Neural progenitor cell (in vitro differentiated cells): ENCODE data around the gene ATRN. TPM values are rescaled to one million over a fixed set of nuclear protein-coding genes. Genes with fewer than 3 reads are reported as not detected.
A peak's percentile ranks its signal among the peaks of the same experiment; 100 is the strongest.

ENCODE experiments used
- DNase-seq: peaks from one replicate; pipeline ENCODE4 v3.0.0-alpha.2; 2016; ENCODE audit warnings: low spot score
- H2AFZ ChIP-seq: fragments of 200-600 bp; sonication (generic); replicated peaks from 2 replicates; pipeline ENCODE4 v1.6.1; 2016; ENCODE audit warnings: antibody characterized with exemption
- H3F3A ChIP-seq: fragments of 200-600 bp; sonication (generic); 2 replicates; pipeline ENCODE4 v1.6.1; 2016; ENCODE audit warnings: antibody characterized with exemption, low read depth
- H3K27ac ChIP-seq: fragments of 200-600 bp; sonication (generic); 2 replicates; pipeline ENCODE4 v1.5.1; 2016; ENCODE audit warnings: mild to moderate bottlenecking
- H3K27me3 ChIP-seq: fragments of 200-600 bp; sonication (generic); 2 replicates; pipeline ENCODE4 v1.6.1; 2016; ENCODE audit warnings: mild to moderate bottlenecking, moderate library complexity
- H3K36me3 ChIP-seq: fragments of 200-600 bp; sonication (generic); 2 replicates; pipeline ENCODE4 v1.5.1; 2016
- H3K4me1 ChIP-seq: fragments of 200-600 bp; sonication (generic); 2 replicates; pipeline ENCODE4 v1.6.1; 2016; ENCODE audit warnings: mixed run types
- H3K4me2 ChIP-seq: fragments of 200-600 bp; sonication (generic); 2 replicates; pipeline ENCODE4 v1.6.1; 2016
- H3K4me3 ChIP-seq: fragments of 200-600 bp; sonication (generic); 2 replicates; pipeline ENCODE4 v1.5.1; 2016
- H3K79me2 ChIP-seq: fragments of 200-600 bp; sonication (generic); 2 replicates; pipeline ENCODE4 v1.6.1; 2016; ENCODE audit warnings: low read depth
- H3K9ac ChIP-seq: fragments of 200-600 bp; sonication (generic); 2 replicates; pipeline ENCODE4 v1.6.1; 2016
- H3K9me3 ChIP-seq: fragments of 200-600 bp; sonication (generic); 2 replicates; pipeline ENCODE4 v1.5.1; 2016; ENCODE audit warnings: low read depth
- H4K20me1 ChIP-seq: fragments of 200-600 bp; sonication (generic); 2 replicates; pipeline ENCODE4 v1.6.1; 2016; ENCODE audit warnings: low read depth
- H3K27ac Mint-ChIP-seq: 3 replicates; pipeline ENCODE4 v1.8.0; 2021; ENCODE audit warnings: mixed read lengths
- H3K27me3 Mint-ChIP-seq: 2 replicates; pipeline ENCODE4 v1.8.0; 2022; ENCODE audit warnings: low read depth, mild to moderate bottlenecking, inconsistent platforms, moderate library complexity, mixed read lengths; ENCODE audit not compliant: insufficient read depth
- H3K36me3 Mint-ChIP-seq: 3 replicates; pipeline ENCODE4 v1.8.0; 2021; ENCODE audit warnings: mixed read lengths
- H3K4me1 Mint-ChIP-seq: 3 replicates; pipeline ENCODE4 v1.8.0; 2021; ENCODE audit warnings: mixed read lengths
- H3K4me3 Mint-ChIP-seq: 3 replicates; pipeline ENCODE4 v1.8.0; 2021; ENCODE audit warnings: mild to moderate bottlenecking, moderate library complexity, mixed read lengths
- H3K9me3 Mint-ChIP-seq: 3 replicates; pipeline ENCODE4 v1.8.0; 2020; ENCODE audit warnings: mixed read lengths
- CTCF ChIP-seq: fragments of 200-600 bp; sonication (generic); IDR thresholded peaks from 2 replicates; pipeline ENCODE4 v1.5.1; 2017; ENCODE audit warnings: antibody characterized with exemption, mild to moderate bottlenecking
- EZH2 ChIP-seq: fragments of 200-600 bp; sonication (generic); IDR thresholded peaks from 2 replicates; pipeline ENCODE4 v1.6.1; 2017; ENCODE audit warnings: antibody characterized with exemption, mild to moderate bottlenecking, moderate library complexity
- EZH2phosphoT487 ChIP-seq: fragments of 200-600 bp; sonication (generic); IDR thresholded peaks from 2 replicates; pipeline ENCODE4 v1.6.1; 2017; ENCODE audit warnings: antibody characterized with exemption
- total RNA-seq: library from RNA; depleted of rRNA; stranded (reverse); fragments of >200 nt; gene quantifications from 2 replicates; pipeline ENCODE4 v1.2.3, GENCODE V29; 2015; ENCODE audit warnings: low replicate concordance

The ATRN gene
- total RNA-seq, 1 donor from 2014 or later = 36.8 TPM

GRCh38 chr20:3694864-3695263, 224.0 kb downstream of the ATRN start:
- H3K36me3 Mint-ChIP-seq = no peaks in the 10 kb centered on the region
- H3K27me3 Mint-ChIP-seq = peaks cover 15% of the 10 kb centered on the region
- no peak overlapping the region for H3K4me3 Mint-ChIP-seq
- Histone ChIP-seq H3K9ac (no peak overlapping the region), H3K27me3 (no peaks in the 10 kb centered on the region), H3K9me3 (no peaks in the 10 kb centered on the region), H2AFZ (no peak overlapping the region), H4K20me1 (no peaks in the 10 kb centered on the region), H3K4me2 (no peak overlapping the region), H3K79me2 (no peaks in the 10 kb centered on the region), H3K27ac (no peak overlapping the region), H3F3A (no peaks in the 10 kb centered on the region), H3K4me3 (no peak overlapping the region), H3K4me1 (no peaks in the 10 kb centered on the region), H3K36me3 (no peaks in the 10 kb centered on the region)
- no peak for DNase-seq
- H3K4me1 Mint-ChIP-seq = peaks cover 2% of the 10 kb centered on the region
- H3K9me3 Mint-ChIP-seq = peaks cover 3% of the 10 kb centered on the region
- no peak overlapping the region for H3K27ac Mint-ChIP-seq
- TF ChIP-seq CTCF = no peak
- no peak for TF ChIP-seq EZH2
- TF ChIP-seq EZH2phosphoT487 = no peak

GRCh38 chr20:3696200-3696599, 225.4 kb downstream of the ATRN start:
- no peak overlapping the region for H3K27ac ChIP-seq
- no peak overlapping the region for H3K27ac Mint-ChIP-seq
- no peak for DNase-seq
- no peak overlapping the region for H3K4me2 ChIP-seq
- no peaks in the 10 kb centered on the region for H3K4me1 Mint-ChIP-seq
- no peaks in the 10 kb centered on the region for H3K36me3 ChIP-seq
- H3K27me3 Mint-ChIP-seq = peaks cover 6% of the 10 kb centered on the region
- H2AFZ ChIP-seq = no peak overlapping the region
- H3K36me3 Mint-ChIP-seq = no peaks in the 10 kb centered on the region
- no peak overlapping the region for H3K4me3 Mint-ChIP-seq
- H3K4me3 ChIP-seq = no peak overlapping the region
- H3K4me1 ChIP-seq = no peaks in the 10 kb centered on the region
- no peaks in the 10 kb centered on the region for H4K20me1 ChIP-seq
- no peak overlapping the region for H3K9ac ChIP-seq
- H3K9me3 Mint-ChIP-seq = peaks cover 3% of the 10 kb centered on the region
- H3K79me2 ChIP-seq = no peaks in the 10 kb centered on the region
- TF ChIP-seq EZH2phosphoT487 (no peak), CTCF (peak; percentile 47), EZH2 (no peak)
- H3K27me3 ChIP-seq = no peaks in the 10 kb centered on the region
- no peaks in the 10 kb centered on the region for H3F3A ChIP-seq
- H3K9me3 ChIP-seq = no peaks in the 10 kb centered on the region

GRCh38 chr20:3696745-3697587, 226.1 kb downstream of the ATRN start:
- no peak for DNase-seq
- TF ChIP-seq EZH2phosphoT487 = no peak
- Mint-ChIP-seq H3K36me3 (no peaks in the 10 kb centered on the region), H3K27ac (no peak overlapping the region), H3K9me3 (peaks cover 3% of the 10 kb centered on the region), H3K4me3 (no peak overlapping the region), H3K4me1 (no peaks in the 10 kb centered on the region), H3K27me3 (peaks cover 6% of the 10 kb centered on the region)
- Histone ChIP-seq H2AFZ (no peak overlapping the region), H3F3A (no peaks in the 10 kb centered on the region), H3K9ac (no peak overlapping the region), H3K4me1 (no peaks in the 10 kb centered on the region), H3K9me3 (no peaks in the 10 kb centered on the region), H3K27ac (no peak overlapping the region), H3K4me3 (no peak overlapping the region), H3K4me2 (no peak overlapping the region), H4K20me1 (no peaks in the 10 kb centered on the region), H3K79me2 (no peaks in the 10 kb centered on the region), H3K27me3 (no peaks in the 10 kb centered on the region), H3K36me3 (no peaks in the 10 kb centered on the region)

- H3K9me3 Mint-ChIP-seq = peaks cover 3% of the 10 kb centered on the region
- H3K79me2 ChIP-seq = no peaks in the 10 kb centered on the region
- H4K20me1 ChIP-seq = no peaks in the 10 kb centered on the region
- H3K27ac Mint-ChIP-seq = no peak overlapping the region
- H3K4me3 ChIP-seq = no peak overlapping the region
- no peaks in the 10 kb centered on the region for H3K4me1 ChIP-seq
- no peaks in the 10 kb centered on the region for H3K36me3 ChIP-seq
- H3K36me3 Mint-ChIP-seq = no peaks in the 10 kb centered on the region
- H3K9me3 ChIP-seq = no peaks in the 10 kb centered on the region
- H3K4me2 ChIP-seq = no peak overlapping the region
- H2AFZ ChIP-seq = no peak overlapping the region
- no peaks in the 10 kb centered on the region for H3F3A ChIP-seq
- H3K4me1 Mint-ChIP-seq = no peaks in the 10 kb centered on the region
- no peak for DNase-seq
- H3K9ac ChIP-seq = no peak overlapping the region
- no peaks in the 10 kb centered on the region for H3K27me3 ChIP-seq
- no peak overlapping the region for H3K4me3 Mint-ChIP-seq
- TF ChIP-seq CTCF (no peak), EZH2phosphoT487 (no peak), EZH2 (no peak)
- no peak overlapping the region for H3K27ac ChIP-seq
- peaks cover 6% of the 10 kb centered on the region for H3K27me3 Mint-ChIP-seq
These were observed 226.9 kb downstream of the ATRN start for GRCh38 chr20:3697588-3698305.
